HEK293 (cell line): Measurements from ENCODE around the gene SLA2.

Experiments
- BCL11A ChIP-seq: fragments of 450-650 bp; formaldehyde crosslinking; IDR thresholded peaks from 2 replicates; pipeline ENCODE4 v1.5.1; 2016; ENCODE audit warnings: low read depth, missing biosample characterization, missing genetic modification characterization
- CTCF ChIP-seq: fragments of 450-650 bp; formaldehyde crosslinking; IDR thresholded peaks from 2 replicates; pipeline ENCODE4 v1.5.1; 2016; ENCODE audit warnings: missing biosample characterization, missing genetic modification characterization
- ELK4 ChIP-seq: IDR thresholded peaks from 2 replicates; pipeline ENCODE4 v1.6.1; 2011; ENCODE audit warnings: mild to moderate bottlenecking, low read depth, low read length, borderline replicate concordance
- HOXA7 ChIP-seq: sonication (generic); formaldehyde crosslinking; IDR thresholded peaks from 2 replicates; pipeline ENCODE4 v1.8.1; 2022; ENCODE audit warnings: missing genetic modification reagents, borderline replicate concordance
- PRDM10 ChIP-seq: fragments of 450-650 bp; formaldehyde crosslinking; IDR thresholded peaks from 2 replicates; pipeline ENCODE4 v1.5.1; 2016; ENCODE audit warnings: missing biosample characterization, missing genetic modification characterization
- REST ChIP-seq: fragments of 450-650 bp; formaldehyde crosslinking; IDR thresholded peaks from 2 replicates; pipeline ENCODE4 v1.5.1; 2016; ENCODE audit warnings: missing biosample characterization, missing genetic modification characterization
- ZBTB17 ChIP-seq: fragments of 450-650 bp; formaldehyde crosslinking; IDR thresholded peaks from 2 replicates; pipeline ENCODE4 v1.5.1; 2016; ENCODE audit warnings: missing biosample characterization, missing genetic modification characterization
- ZBTB21 ChIP-seq: fragments of 450-650 bp; formaldehyde crosslinking; IDR thresholded peaks from 2 replicates; pipeline ENCODE4 v1.5.1; 2017; ENCODE audit warnings: missing biosample characterization, missing genetic modification characterization
- ZBTB26 ChIP-seq: fragments of 450-650 bp; formaldehyde crosslinking; optimal IDR thresholded peaks from 2 replicates; pipeline ENCODE3; 2016; ENCODE audit warnings: missing biosample characterization, mild to moderate bottlenecking, missing genetic modification characterization
- ZNF324 ChIP-seq: fragments of 450-650 bp; formaldehyde crosslinking; IDR thresholded peaks from 2 replicates; pipeline ENCODE4 v1.5.1; 2016; ENCODE audit warnings: missing biosample characterization, missing genetic modification characterization
- ZNF529 ChIP-seq: fragments of 450-650 bp; formaldehyde crosslinking; IDR thresholded peaks from 2 replicates; pipeline ENCODE4 v1.5.1; 2017; ENCODE audit warnings: missing genetic modification characterization, missing biosample characterization; ENCODE audit not compliant: insufficient replicate concordance
- ZNF776 ChIP-seq: fragments of 450-650 bp; formaldehyde crosslinking; IDR thresholded peaks from 2 replicates; pipeline ENCODE4 v1.5.0; 2017; ENCODE audit warnings: missing biosample characterization, missing genetic modification characterization, borderline replicate concordance
- ZSCAN18 ChIP-seq: fragments of 450-650 bp; formaldehyde crosslinking; IDR thresholded peaks from 2 replicates; pipeline ENCODE4 v1.5.1; 2016; ENCODE audit warnings: missing biosample characterization, missing genetic modification characterization
- ZSCAN30 ChIP-seq: fragments of 450-650 bp; IDR thresholded peaks from 2 replicates; pipeline ENCODE4 v1.5.1; 2018; ENCODE audit warnings: missing biosample characterization, mild to moderate bottlenecking, missing genetic modification characterization, moderate library complexity

GRCh38 chr20:36634342-36634741, 11.7 kb downstream of the SLA2 start:
- TF ChIP-seq REST (tag by site-specific recombination) = no peak
- no peak for TF ChIP-seq HOXA7 (CRISPR knock-in tag)
- no peak for TF ChIP-seq ELK4
- TF ChIP-seq PRDM10 (tag by site-specific recombination) = no peak
- no peak for TF ChIP-seq ZBTB26 (tag by site-specific recombination)
- no peak for TF ChIP-seq CTCF
- no peak for TF ChIP-seq ZNF324 (tag by site-specific recombination)
- no peak for TF ChIP-seq BCL11A (tag by site-specific recombination)
- no peak for TF ChIP-seq ZBTB21 (tag by site-specific recombination)
- TF ChIP-seq ZNF529 = no peak
- no peak for TF ChIP-seq ZSCAN18 (tag by site-specific recombination)
- no peak for TF ChIP-seq ZNF776 (tag by site-specific recombination)
- no peak for TF ChIP-seq ZBTB17
- no peak for TF ChIP-seq ZSCAN30 (tag by site-specific recombination)
